NCI-H526 treated with DMSO at 0.1 percent for 48 hours (cell line): ENCODE data around the gene SLIT3.

ENCODE experiments used
- DNase-seq: peaks from one replicate; lab custom pipeline; 2025; lab: John Stamatoyannopoulos, UW

Gene SLIT3

GRCh38 chr5:169299191-169299662 is 1.7 kb downstream of the SLIT3 start:
- DNase-seq = no peak

- no peak for DNase-seq
Observed at GRCh38 chr5:169298193-169298592, 2.7 kb downstream of the SLIT3 start.

- DNase-seq = no peak
Observed at GRCh38 chr5:169296419-169297143, 4.4 kb downstream of the SLIT3 start.

GRCh38 chr5:169295306-169295705 is 5.6 kb downstream of the SLIT3 start:
- no peak for DNase-seq

- no peak for DNase-seq
Observed at GRCh38 chr5:169294621-169295020, 6.3 kb downstream of the SLIT3 start.

GRCh38 chr5:169291877-169292276 is 9.1 kb downstream of the SLIT3 start:
- no peak for DNase-seq

- no peak for DNase-seq
Observed at GRCh38 chr5:169290895-169291294, 10.0 kb downstream of the SLIT3 start.

- no peak for DNase-seq
Observed at GRCh38 chr5:169289520-169289919, 11.4 kb downstream of the SLIT3 start.

GRCh38 chr5:169288066-169288930 is 12.6 kb downstream of the SLIT3 start:
- no peak for DNase-seq

GRCh38 chr5:169287529-169287928 is 13.4 kb downstream of the SLIT3 start:
- DNase-seq = no peak

GRCh38 chr5:169286572-169287300 is 14.2 kb downstream of the SLIT3 start:
- no peak for DNase-seq

- DNase-seq = no peak
Observed at GRCh38 chr5:169283887-169284286, 17.1 kb downstream of the SLIT3 start.

GRCh38 chr5:169281625-169282024 is 19.3 kb downstream of the SLIT3 start:
- no peak for DNase-seq

GRCh38 chr5:169280696-169281095 is 20.2 kb downstream of the SLIT3 start:
- no peak for DNase-seq

GRCh38 chr5:169280286-169280685 is 20.7 kb downstream of the SLIT3 start:
- DNase-seq = no peak

GRCh38 chr5:169279125-169279524 is 21.8 kb downstream of the SLIT3 start:
- DNase-seq = no peak

- DNase-seq = no peak
Observed at GRCh38 chr5:169273881-169274280, 27.1 kb downstream of the SLIT3 start.

GRCh38 chr5:169273451-169273850 is 27.5 kb downstream of the SLIT3 start:
- no peak for DNase-seq

GRCh38 chr5:169272731-169273427 is 28.1 kb downstream of the SLIT3 start:
- no peak for DNase-seq

GRCh38 chr5:169272111-169272510 is 28.8 kb downstream of the SLIT3 start:
- DNase-seq = no peak

GRCh38 chr5:169270827-169271226 is 30.1 kb downstream of the SLIT3 start:
- DNase-seq = no peak

GRCh38 chr5:169268019-169268418 is 32.9 kb downstream of the SLIT3 start:
- no peak for DNase-seq
